ENCODE results near the gene RASSF5.

- TF ChIP-seq EZH2phosphoT487 (IDR thresholded peaks at IDR 0.05; ENCODE audit: borderline replicate concordance, low read depth): no peak
- no peak for TF ChIP-seq CTCF (IDR thresholded peaks at IDR 0.05)
Observed at GRCh38 chr1:206577626-206578025, 70.3 kb downstream of the RASSF5 start.
